Psoas muscle (tissue), 8 donors: ENCODE data around the gene C11orf65. TPM values are rescaled to one million over a fixed set of nuclear protein-coding genes. Genes with fewer than 3 reads are reported as not detected.
"Not testable (repeated sequence)": the region's sequence is repeated elsewhere in the genome, so short reads cannot be mapped to it uniquely, and the experiment has no call there.

ENCODE experiments used
- ATAC-seq, 4 donors: fragments of 200-7000 bp; cut with Tn5 transposase; one replicate each; pipeline ENCODE4 v1.9.1; 2020; ENCODE audit warnings: moderate library complexity in 3 of 4, mild to moderate bottlenecking in 2 of 4
- DNase-seq, 2 donors: peaks; one replicate each; pipeline ENCODE4 v3.0.0-alpha.2; 2020
- H3K27ac ChIP-seq: fragments of 200-600 bp; one replicate; pipeline ENCODE4 v1.8.0; 2022
- H3K27me3 ChIP-seq, 3 donors: fragments of 200-600 bp in 1 of 3; one replicate each; pipeline versions ENCODE4 v1.6.1 to v1.8.0; 2013 to 2022; ENCODE audit warnings: low read length in 2 of 3, mild to moderate bottlenecking in 2 of 3, moderate library complexity in 1 of 3; ENCODE audit not compliant: insufficient read depth in 3 of 3
- H3K36me3 ChIP-seq, 2 donors: fragments of 200-600 bp in 1 of 2; one replicate each; pipeline versions ENCODE4 v1.6.1 to v1.8.0; 2013 to 2022; ENCODE audit warnings: low read depth in 1 of 2, mild to moderate bottlenecking in 1 of 2, moderate library complexity in 1 of 2; ENCODE audit not compliant: insufficient read depth in 1 of 2
- H3K4me1 ChIP-seq: fragments of 200-600 bp; one replicate; pipeline ENCODE4 v1.8.0; 2022
- H3K4me3 ChIP-seq: fragments of 200-600 bp; one replicate; pipeline ENCODE4 v1.8.0; 2022; ENCODE audit warnings: mild to moderate bottlenecking
- H3K9me3 ChIP-seq: fragments of 200-600 bp; one replicate; pipeline ENCODE4 v1.8.0; 2022
- WGBS, 3 donors: extraction: QIAGEN DNeasy Blood & Tissue Kit; methylation state at CpG; one replicate each; pipeline versions ENCODE4 v1.1.6 to v1.1.7; 2013; 5-methylcytosine and 5-hydroxymethylcytosine counted together
- intact Hi-C, 2 donors: fragments of 100-400 bp; cut with DNase I; formaldehyde crosslinking; loops; one replicate each; pipeline versions ENCODE4 v1.11.0 to v1.14.2; 2022
- polyA plus RNA-seq, 3 donors: library from polyadenylated mRNA; stranded (reverse); fragments of 200-250 nt; gene quantifications; one replicate each; pipeline ENCODE4 v1.2.3, GENCODE V29; 2013
- total RNA-seq, 4 donors: library from RNA; stranded (reverse); fragmentation: NEBNext Ultra II Directional in 2 of 4; extraction: Animal tissue kit (Norgen Biotek cat#: 25700) in 2 of 4; gene quantifications; one replicate each; pipeline versions ENCODE4 v1.2.1 to v1.2.4, GENCODE V29; 2021 to 2023
- TF ChIP-seq, protein P1 (sequence below): fragments of 200-600 bp; IDR thresholded peaks from one replicate; pipeline ENCODE4 v1.8.0; 2022; ENCODE audit warnings: antibody characterized with exemption
- donor health status: healthy with polysubstance abuse.
- donor health status: DM: no; HTN: no; CAD: no; lungs with moderate emphysema.
- donor health status: Bipolar disorder and iron deficiency.
- donor health status: healthy.
- donor health status: DM: yes; HTN: yes; CAD: no.
- donor health status: DM: no; HTN: no; CAD: no.
- donor health status: DM: no; HTN: no; CAD: no.
- donor health status: DM: yes; HTN: yes; CAD: no.

Gene C11orf65
- total and polyA plus RNA-seq, 7 donors, result 0.16 to 0.64 (median 0.23) TPM

DNA sequence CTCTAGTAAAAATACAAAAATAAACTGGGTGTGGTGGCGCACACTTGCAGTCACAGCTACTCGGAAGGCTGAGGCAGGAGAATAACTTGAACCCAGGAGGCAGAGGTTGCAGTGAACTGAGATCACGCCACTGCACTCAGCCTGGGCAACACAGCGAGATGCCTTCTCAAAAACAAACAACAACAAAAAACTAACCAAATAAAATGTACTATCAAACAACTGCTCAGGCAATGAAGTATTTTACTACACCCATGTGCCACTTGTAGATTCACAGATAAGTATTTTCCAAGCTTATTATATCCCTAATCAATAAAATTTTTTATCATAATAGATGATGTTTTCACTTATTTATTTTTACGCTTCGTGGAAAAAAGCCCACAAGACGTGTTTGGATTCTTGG is 924 bp downstream of the C11orf65 start:
- TF ChIP-seq, protein P1, sequence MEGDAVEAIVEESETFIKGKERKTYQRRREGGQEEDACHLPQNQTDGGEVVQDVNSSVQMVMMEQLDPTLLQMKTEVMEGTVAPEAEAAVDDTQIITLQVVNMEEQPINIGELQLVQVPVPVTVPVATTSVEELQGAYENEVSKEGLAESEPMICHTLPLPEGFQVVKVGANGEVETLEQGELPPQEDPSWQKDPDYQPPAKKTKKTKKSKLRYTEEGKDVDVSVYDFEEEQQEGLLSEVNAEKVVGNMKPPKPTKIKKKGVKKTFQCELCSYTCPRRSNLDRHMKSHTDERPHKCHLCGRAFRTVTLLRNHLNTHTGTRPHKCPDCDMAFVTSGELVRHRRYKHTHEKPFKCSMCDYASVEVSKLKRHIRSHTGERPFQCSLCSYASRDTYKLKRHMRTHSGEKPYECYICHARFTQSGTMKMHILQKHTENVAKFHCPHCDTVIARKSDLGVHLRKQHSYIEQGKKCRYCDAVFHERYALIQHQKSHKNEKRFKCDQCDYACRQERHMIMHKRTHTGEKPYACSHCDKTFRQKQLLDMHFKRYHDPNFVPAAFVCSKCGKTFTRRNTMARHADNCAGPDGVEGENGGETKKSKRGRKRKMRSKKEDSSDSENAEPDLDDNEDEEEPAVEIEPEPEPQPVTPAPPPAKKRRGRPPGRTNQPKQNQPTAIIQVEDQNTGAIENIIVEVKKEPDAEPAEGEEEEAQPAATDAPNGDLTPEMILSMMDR, result no peak
- intact Hi-C loops, result loop anchor here (2.0 to 10.0 kb wide), 2 partner anchors 30 to 188 kb away; no protein-coding TSS in a partner anchor
- ATAC-seq (no peak), DNase-seq (no peak)
- Histone ChIP-seq H3K9me3 (no peaks in the 10 kb centered on the region), H3K27me3 (no peaks in the 10 kb centered on the region), H3K27ac (peak overlapping the region; percentile 96), H3K36me3 (no peaks in the 10 kb centered on the region), H3K4me3 (peak overlapping the region; percentile 77), H3K4me1 (peaks cover 4% of the 10 kb centered on the region)
- 58 to 61% (median 60%) methylated on average over 7 of the region's 7 CpGs for WGBS, 3 donors

DNA sequence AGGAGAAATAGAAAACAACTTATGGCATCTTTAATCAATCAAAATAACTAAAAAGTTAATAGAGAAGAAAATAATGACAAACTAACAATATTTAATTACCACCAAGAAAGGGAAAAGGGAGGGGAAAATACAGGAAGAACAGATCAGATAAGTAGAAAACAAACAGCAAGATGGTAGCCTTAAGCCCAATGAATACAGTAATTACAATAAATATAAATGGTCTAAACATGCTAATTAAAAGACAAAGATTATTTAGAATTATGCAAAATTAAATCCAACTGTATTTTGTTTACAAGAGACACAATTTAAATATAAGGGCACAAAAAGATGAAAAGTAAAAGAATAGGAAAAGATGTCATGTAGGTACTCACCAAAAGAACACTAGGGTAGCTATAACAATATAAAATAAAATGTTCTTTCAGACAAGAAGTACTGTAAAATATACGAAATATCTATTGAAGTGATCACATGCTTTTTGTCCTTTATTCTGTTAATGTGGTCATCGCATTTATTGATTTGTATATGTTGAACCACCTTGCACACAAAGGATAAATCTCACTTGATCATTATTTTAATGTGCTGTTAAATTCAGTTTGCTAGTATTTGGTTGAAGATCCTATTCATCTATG is 14.0 kb downstream of the C11orf65 start:
- WGBS, 3 donors, result 95 to 97% (median 95%) methylated on average over 2 of the region's 2 CpGs
- no peak for ATAC-seq
- Histone ChIP-seq H3K36me3 (no peaks in the 10 kb centered on the region), H3K9me3 (peaks cover 17% of the 10 kb centered on the region), H3K27ac (no peak overlapping the region), H3K4me3 (no peak overlapping the region), H3K27me3 (no peaks in the 10 kb centered on the region), H3K4me1 (no peaks in the 10 kb centered on the region)
- intact Hi-C loops, result no loop called here
- DNase-seq, result no peak
- TF ChIP-seq, protein P1, result no peak

DNA sequence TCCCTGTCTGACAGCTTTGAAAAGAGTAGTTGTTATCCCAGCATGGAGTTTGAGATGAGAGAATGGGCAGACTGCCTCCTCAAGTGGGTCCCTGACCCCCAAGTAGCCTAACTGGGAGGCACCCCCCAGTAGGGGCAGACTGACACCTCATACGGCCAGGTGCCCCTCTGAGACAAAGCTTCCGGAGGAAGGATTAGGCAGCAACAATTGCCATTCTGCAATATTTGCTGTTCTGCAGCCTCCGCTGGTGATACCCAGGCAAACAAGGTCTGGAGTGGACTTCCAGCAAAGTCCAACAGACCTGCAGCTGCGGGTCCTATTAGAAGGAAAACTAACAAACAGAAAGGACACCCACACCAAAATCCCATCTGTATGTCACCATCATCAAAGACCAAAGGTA is 25.9 kb downstream of the C11orf65 start:
- H3K4me3 ChIP-seq, H3K36me3 ChIP-seq, ATAC-seq, H3K27me3 ChIP-seq, H3K4me1 ChIP-seq, DNase-seq, H3K9me3 ChIP-seq, intact Hi-C loops, H3K27ac ChIP-seq: not testable (repeated sequence)
- 91 to 95% (median 92%) methylated on average over 4 of the region's 4 CpGs for WGBS, 3 donors

DNA sequence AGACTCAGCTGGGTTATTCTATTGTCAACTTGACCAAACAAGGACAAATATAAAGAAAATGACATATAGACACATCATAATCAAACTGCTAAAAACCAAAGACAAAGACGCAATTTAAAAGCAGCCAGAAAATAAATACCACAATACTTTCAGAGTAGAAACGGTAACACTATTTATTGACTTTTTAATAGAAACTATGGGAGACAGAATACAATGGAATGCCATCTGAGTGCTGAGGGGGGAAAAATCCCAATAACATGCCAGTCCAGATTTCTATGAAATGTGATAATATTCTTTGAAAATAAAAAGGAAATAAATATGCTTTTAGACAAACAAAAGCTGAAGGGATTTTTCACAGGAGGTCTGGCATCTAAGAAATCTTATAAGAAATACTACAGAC is 30.7 kb downstream of the C11orf65 start:
- Histone ChIP-seq H3K4me3 (no peak overlapping the region), H3K27ac (no peak overlapping the region), H3K4me1 (no peaks in the 10 kb centered on the region), H3K9me3 (no peaks in the 10 kb centered on the region), H3K27me3 (no peaks in the 10 kb centered on the region), H3K36me3 (no peaks in the 10 kb centered on the region)
- TF ChIP-seq, protein P1, result no peak
- intact Hi-C loops, result no loop called here
- 95 to 96% (median 96%) methylated on average over 2 of the region's 2 CpGs for WGBS, 3 donors
- ATAC-seq (no peak), DNase-seq (no peak)

DNA sequence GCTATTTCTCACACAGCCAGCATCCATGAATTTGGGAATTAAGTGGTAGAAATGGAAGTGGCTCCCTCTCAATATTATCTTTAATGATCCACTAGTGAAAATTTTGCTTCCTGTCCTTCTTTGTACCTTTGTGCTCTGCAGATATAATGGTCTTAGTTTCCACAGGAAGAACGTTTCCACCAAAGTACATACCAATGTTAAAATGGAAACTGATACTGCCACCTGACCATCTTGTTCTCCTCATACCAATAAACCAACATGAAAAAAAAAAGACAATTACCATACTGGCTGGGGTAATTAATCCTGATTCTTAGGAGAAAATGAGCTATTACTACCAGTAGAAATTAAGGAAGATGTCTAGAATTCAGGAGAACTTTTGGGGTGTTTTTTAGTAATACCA is 32.3 kb downstream of the C11orf65 start:
- DNase-seq, result no peak
- no peaks in the 10 kb centered on the region for H3K4me1 ChIP-seq
- H3K9me3 ChIP-seq, result no peaks in the 10 kb centered on the region
- H3K4me3 ChIP-seq, result no peak overlapping the region
- H3K27ac ChIP-seq, result no peak overlapping the region
- no peaks in the 10 kb centered on the region for H3K27me3 ChIP-seq
- intact Hi-C loops, result no loop called here
- TF ChIP-seq, protein P1, result no peak
- no peaks in the 10 kb centered on the region for H3K36me3 ChIP-seq
- no peak for ATAC-seq
- WGBS, 3 donors, result 62 to 72% (median 63%) methylated on average over 1 of the region's 1 CpG
